Fibroblast of skin of abdomen (primary cell): ENCODE measurements around the gene EXOSC9.

Experiments used
- DNase-seq: peaks from one replicate; pipeline ENCODE4 v3.0.0-alpha.2; 2013

The EXOSC9 gene

GRCh38 chr4:121789960-121790829 lies 10.9 kb upstream of the EXOSC9 start:
- peak; percentile 91 for DNase-seq

GRCh38 chr4:121790976-121791375 lies 10.1 kb upstream of the EXOSC9 start:
- DNase-seq = no peak

- DNase-seq = peak; percentile 92
Observed at GRCh38 chr4:121791481-121791880, 9.6 kb upstream of the EXOSC9 start.

- DNase-seq = no peak
Observed at GRCh38 chr4:121792966-121793365, 8.2 kb upstream of the EXOSC9 start.

- DNase-seq = peak; percentile 44
Observed at GRCh38 chr4:121794505-121795188, 6.5 kb upstream of the EXOSC9 start.

- DNase-seq = peak; percentile 43
Observed at GRCh38 chr4:121796283-121796682, 4.8 kb upstream of the EXOSC9 start.

- DNase-seq = no peak
Observed at GRCh38 chr4:121799208-121799823, 1.8 kb upstream of the EXOSC9 start.

- DNase-seq = no peak
Observed at GRCh38 chr4:121799867-121800501, 1.1 kb upstream of the EXOSC9 start.

- DNase-seq = no peak
Observed at GRCh38 chr4:121800638-121800960, 524 bp upstream of the EXOSC9 start.

- no peak for DNase-seq
Observed at GRCh38 chr4:121801715-121802075, 572 bp downstream of the EXOSC9 start.

GRCh38 chr4:121806411-121806810 lies 5.3 kb downstream of the EXOSC9 start:
- no peak for DNase-seq

GRCh38 chr4:121811122-121811521 lies 10.0 kb downstream of the EXOSC9 start:
- no peak for DNase-seq

GRCh38 chr4:121814756-121815155 lies 13.6 kb downstream of the EXOSC9 start:
- peak; percentile 44 for DNase-seq

GRCh38 chr4:121817006-121817405 lies 15.9 kb downstream of the EXOSC9 start:
- DNase-seq = no peak

- no peak for DNase-seq
Observed at GRCh38 chr4:121817701-121818100, 16.6 kb downstream of the EXOSC9 start.

- no peak for DNase-seq
Observed at GRCh38 chr4:121818215-121818614, 17.1 kb downstream of the EXOSC9 start.

- DNase-seq = peak; percentile 51
Observed at GRCh38 chr4:121819216-121819965, 18.3 kb downstream of the EXOSC9 start.

GRCh38 chr4:121822047-121822446 lies 20.9 kb downstream of the EXOSC9 start:
- no peak for DNase-seq

- peak; percentile 27 for DNase-seq
Observed at GRCh38 chr4:121822796-121823504, 21.8 kb downstream of the EXOSC9 start.

- DNase-seq = peak; percentile 97
Observed at GRCh38 chr4:121823505-121824170, 22.5 kb downstream of the EXOSC9 start, which contains the start of gene CCNA2. TSS of gene CCNA2 (minus strand) at chr4:121823883. CDS start at chr4:121823628, 255 bp downstream.

GRCh38 chr4:121824171-121824527 lies 23.0 kb downstream of the EXOSC9 start:
- DNase-seq = no peak
